Measurements from ENCODE around the gene E2F8.

The E2F8 gene

DNA sequence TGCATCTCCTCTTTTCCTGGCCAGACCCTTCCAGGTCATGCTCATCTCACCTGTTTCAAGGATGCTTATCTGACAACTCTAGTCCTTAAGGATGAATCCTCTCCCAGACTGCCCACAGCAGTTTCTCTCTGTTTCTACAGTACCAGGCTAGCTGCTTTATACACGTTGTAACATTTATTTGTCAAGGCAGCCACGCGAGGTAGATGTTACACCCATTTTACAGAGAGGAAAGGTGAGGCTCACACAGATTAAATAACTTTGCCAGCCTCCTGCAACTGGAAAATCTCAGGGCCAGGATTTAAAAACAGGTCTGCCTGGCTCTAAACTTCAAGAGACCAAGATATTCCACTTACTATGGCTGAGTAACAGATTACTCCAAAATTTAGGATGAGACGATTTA, 45.7 kb upstream of the E2F8 start:
- no peak overlapping the region for H3K9ac ChIP-seq (ENCODE audit: low read length)
- H4K91ac ChIP-seq (ENCODE audit: low read length) = no peak overlapping the region
- no peak overlapping the region for H3K18ac ChIP-seq (ENCODE audit: low read depth in 1 of 2, low read length in 2 of 2)
- H3K27me3 ChIP-seq (ENCODE audit: control insufficient read depth in 1 of 2, insufficient read depth in 1 of 2, low read length in 2 of 2) = peaks cover 18 to 40% of the 10 kb centered on the region in 2 experiments
- H2BK120ac ChIP-seq (ENCODE audit: low read depth, low read length) = no peak overlapping the region
- H2BK5ac ChIP-seq (ENCODE audit: low read depth, low read length, poor library complexity, severe bottlenecking) = no peak overlapping the region
- no peak overlapping the region for H3K4me2 ChIP-seq (ENCODE audit: low read length, poor library complexity, severe bottlenecking)
- H3K4me1 ChIP-seq (ENCODE audit: control insufficient read depth, insufficient read depth, low read depth, low read length) = no peaks in the 10 kb centered on the region
- H4K8ac ChIP-seq (ENCODE audit: low read length) = no peak overlapping the region
- no peaks in the 10 kb centered on the region for H3K36me3 ChIP-seq (ENCODE audit: control insufficient read depth in 1 of 2, insufficient read depth in 2 of 2, low read depth in 1 of 2, low read length in 2 of 2)
- no peak for DNase-seq
- H3K23ac ChIP-seq (ENCODE audit: low read length in 2 of 2) = no peak overlapping the region
- H2AK5ac ChIP-seq (ENCODE audit: low read length, severe bottlenecking) = no peak overlapping the region
- 94% methylated on average over 4 of the region's 4 CpGs for WGBS
- no peak overlapping the region for H2BK12ac ChIP-seq (ENCODE audit: low read length in 2 of 2)
- no peaks in the 10 kb centered on the region for H3K79me1 ChIP-seq (replicated peaks; ENCODE audit: low read length, poor library complexity, severe bottlenecking)
- H3K14ac ChIP-seq (ENCODE audit: low read length in 2 of 2) = no peak overlapping the region
- H3K27ac ChIP-seq (ENCODE audit: low read length, poor library complexity, severe bottlenecking) = no peak overlapping the region
- H2BK15ac ChIP-seq (ENCODE audit: low read depth, poor library complexity, severe bottlenecking) = no peak overlapping the region
- no peak overlapping the region for H3K4ac ChIP-seq (ENCODE audit: low read depth in 1 of 2, low read length in 2 of 2)
- H3K4me3 ChIP-seq (ENCODE audit: insufficient read depth in 1 of 2, low read depth in 1 of 2, low read length in 2 of 2) = no peak overlapping the region
- H3K9me3 ChIP-seq (ENCODE audit: control insufficient read depth, low read length) = no peaks in the 10 kb centered on the region
- no peak overlapping the region for H2AFZ ChIP-seq (ENCODE audit: low read depth, low read length)

DNA sequence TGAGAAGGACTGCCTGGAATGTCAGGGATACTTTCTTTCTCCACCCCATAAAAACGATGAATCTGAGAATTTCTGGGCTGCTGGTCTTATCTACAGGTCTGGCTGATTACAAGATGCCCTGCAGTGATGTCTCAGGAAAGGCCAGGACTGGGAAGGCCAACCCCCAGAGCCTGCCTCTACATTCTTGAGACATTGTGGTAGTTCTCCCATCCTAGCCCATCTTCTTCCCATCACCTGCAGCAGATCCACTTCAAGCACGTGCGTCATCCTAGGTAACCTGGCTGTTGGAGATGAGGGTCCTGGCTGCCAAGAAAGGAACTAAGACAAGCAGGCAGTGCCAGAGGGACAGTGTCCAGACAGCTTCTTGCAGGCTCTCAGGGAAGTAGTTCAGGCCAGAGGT, 44.1 kb upstream of the E2F8 start:
- Histone ChIP-seq H2BK5ac (ENCODE audit: low read depth, low read length, poor library complexity, severe bottlenecking) (no peak overlapping the region), H3K27me3 (ENCODE audit: control insufficient read depth in 1 of 2, insufficient read depth in 1 of 2, low read length in 2 of 2) (peaks cover 10 to 40% of the 10 kb centered on the region in 2 experiments), H3K14ac (ENCODE audit: low read length in 2 of 2) (no peak overlapping the region), H3K4me3 (ENCODE audit: insufficient read depth in 1 of 2, low read depth in 1 of 2, low read length in 2 of 2) (no peak overlapping the region), H3K4me2 (ENCODE audit: low read length, poor library complexity, severe bottlenecking) (no peak overlapping the region), H3K9me3 (ENCODE audit: control insufficient read depth, low read length) (no peaks in the 10 kb centered on the region), H3K23ac (ENCODE audit: low read length in 2 of 2) (no peak overlapping the region), H2AFZ (ENCODE audit: low read depth, low read length) (no peak overlapping the region), H2BK120ac (ENCODE audit: low read depth, low read length) (no peak overlapping the region), H3K4me1 (ENCODE audit: control insufficient read depth, insufficient read depth, low read depth, low read length) (no peaks in the 10 kb centered on the region), H4K91ac (ENCODE audit: low read length) (no peak overlapping the region), H3K79me1 (replicated peaks; ENCODE audit: low read length, poor library complexity, severe bottlenecking) (no peaks in the 10 kb centered on the region), H4K8ac (ENCODE audit: low read length) (no peak overlapping the region), H2BK12ac (ENCODE audit: low read length in 2 of 2) (no peak overlapping the region), H3K27ac (ENCODE audit: low read length, poor library complexity, severe bottlenecking) (no peak overlapping the region), H3K9ac (ENCODE audit: low read length) (no peak overlapping the region), H2AK5ac (ENCODE audit: low read length, severe bottlenecking) (no peak overlapping the region), H2BK15ac (ENCODE audit: low read depth, poor library complexity, severe bottlenecking) (no peak overlapping the region), H3K4ac (ENCODE audit: low read depth in 1 of 2, low read length in 2 of 2) (no peak overlapping the region), H3K36me3 (ENCODE audit: control insufficient read depth in 1 of 2, insufficient read depth in 2 of 2, low read depth in 1 of 2, low read length in 2 of 2) (no peaks in the 10 kb centered on the region), H3K18ac (ENCODE audit: low read depth in 1 of 2, low read length in 2 of 2) (no peak overlapping the region)
- WGBS = 49% methylated on average over 3 of the region's 3 CpGs
- DNase-seq = no peak

- Histone ChIP-seq H2BK12ac (ENCODE audit: low read length in 2 of 2) (no peak overlapping the region), H4K8ac (ENCODE audit: low read length) (no peak overlapping the region), H3K4ac (ENCODE audit: low read depth in 1 of 2, low read length in 2 of 2) (no peak overlapping the region), H3K4me1 (ENCODE audit: control insufficient read depth, insufficient read depth, low read depth, low read length) (no peaks in the 10 kb centered on the region), H2BK15ac (ENCODE audit: low read depth, poor library complexity, severe bottlenecking) (no peak overlapping the region), H2BK5ac (ENCODE audit: low read depth, low read length, poor library complexity, severe bottlenecking) (no peak overlapping the region), H3K9ac (ENCODE audit: low read length) (no peak overlapping the region), H3K9me3 (ENCODE audit: control insufficient read depth, low read length) (no peaks in the 10 kb centered on the region), H3K23ac (ENCODE audit: low read length in 2 of 2) (no peak overlapping the region), H3K4me2 (ENCODE audit: low read length, poor library complexity, severe bottlenecking) (no peak overlapping the region), H3K36me3 (ENCODE audit: control insufficient read depth in 1 of 2, insufficient read depth in 2 of 2, low read depth in 1 of 2, low read length in 2 of 2) (no peaks in the 10 kb centered on the region), H3K27ac (ENCODE audit: low read length, poor library complexity, severe bottlenecking) (no peak overlapping the region), H3K27me3 (ENCODE audit: control insufficient read depth in 1 of 2, insufficient read depth in 1 of 2, low read length in 2 of 2) (peaks cover 10 to 40% of the 10 kb centered on the region in 2 experiments), H3K14ac (ENCODE audit: low read length in 2 of 2) (no peak overlapping the region), H4K91ac (ENCODE audit: low read length) (no peak overlapping the region), H2BK120ac (ENCODE audit: low read depth, low read length) (no peak overlapping the region), H2AK5ac (ENCODE audit: low read length, severe bottlenecking) (no peak overlapping the region), H3K4me3 (ENCODE audit: insufficient read depth in 1 of 2, low read depth in 1 of 2, low read length in 2 of 2) (no peak overlapping the region), H3K79me1 (replicated peaks; ENCODE audit: low read length, poor library complexity, severe bottlenecking) (no peaks in the 10 kb centered on the region), H2AFZ (ENCODE audit: low read depth, low read length) (no peak overlapping the region), H3K18ac (ENCODE audit: low read depth in 1 of 2, low read length in 2 of 2) (no peak overlapping the region)
- WGBS = 49% methylated on average over 3 of the region's 3 CpGs
- DNase-seq = no peak
Observed at GRCh38 chr11:19283991-19284390, 43.2 kb upstream of the E2F8 start.

GRCh38 chr11:19281555-19281954, 40.8 kb upstream of the E2F8 start:
- H2BK120ac ChIP-seq (ENCODE audit: low read depth, low read length) = no peak overlapping the region
- H3K27me3 ChIP-seq (ENCODE audit: control insufficient read depth in 1 of 2, insufficient read depth in 1 of 2, low read length in 2 of 2) = peaks cover 7 to 27% of the 10 kb centered on the region in 2 experiments
- H3K9ac ChIP-seq (ENCODE audit: low read length) = no peak overlapping the region
- H3K4me3 ChIP-seq (ENCODE audit: insufficient read depth in 1 of 2, low read depth in 1 of 2, low read length in 2 of 2) = no peak overlapping the region
- H4K8ac ChIP-seq (ENCODE audit: low read length) = no peak overlapping the region
- H3K27ac ChIP-seq (ENCODE audit: low read length, poor library complexity, severe bottlenecking) = no peak overlapping the region
- H3K23ac ChIP-seq (ENCODE audit: low read length in 2 of 2) = no peak overlapping the region
- no peaks in the 10 kb centered on the region for H3K79me1 ChIP-seq (replicated peaks; ENCODE audit: low read length, poor library complexity, severe bottlenecking)
- no peak overlapping the region for H2BK15ac ChIP-seq (ENCODE audit: low read depth, poor library complexity, severe bottlenecking)
- WGBS = no CpG with 5 or more reads among the region's 2 CpGs
- no peak overlapping the region for H3K18ac ChIP-seq (ENCODE audit: low read depth in 1 of 2, low read length in 2 of 2)
- no peak overlapping the region for H3K4me2 ChIP-seq (ENCODE audit: low read length, poor library complexity, severe bottlenecking)
- H2AFZ ChIP-seq (ENCODE audit: low read depth, low read length) = no peak overlapping the region
- H3K36me3 ChIP-seq (ENCODE audit: control insufficient read depth in 1 of 2, insufficient read depth in 2 of 2, low read depth in 1 of 2, low read length in 2 of 2) = no peaks in the 10 kb centered on the region
- H2BK5ac ChIP-seq (ENCODE audit: low read depth, low read length, poor library complexity, severe bottlenecking) = no peak overlapping the region
- H3K9me3 ChIP-seq (ENCODE audit: control insufficient read depth, low read length) = no peaks in the 10 kb centered on the region
- no peak overlapping the region for H2AK5ac ChIP-seq (ENCODE audit: low read length, severe bottlenecking)
- peaks cover 2% of the 10 kb centered on the region for H3K4me1 ChIP-seq (ENCODE audit: control insufficient read depth, insufficient read depth, low read depth, low read length)
- no peak overlapping the region for H3K4ac ChIP-seq (ENCODE audit: low read depth in 1 of 2, low read length in 2 of 2)
- no peak overlapping the region for H4K91ac ChIP-seq (ENCODE audit: low read length)
- DNase-seq = no peak
- no peak overlapping the region for H3K14ac ChIP-seq (ENCODE audit: low read length in 2 of 2)
- H2BK12ac ChIP-seq (ENCODE audit: low read length in 2 of 2) = no peak overlapping the region
